A549 (cell line): Measurements from ENCODE around the gene TP53TG5. TPM values are rescaled to one million over a fixed set of nuclear protein-coding genes. Genes with fewer than 3 reads are reported as not detected.

Source experiments
- ATAC-seq, 2 experiments: fragments of 200-7000 bp in 1 of 2; fragments of >200 bp in 1 of 2; cut with Nextera tagmentation in 1 of 2; cut with Tn5 transposase in 1 of 2; 3 replicates each; pipeline versions ENCODE4 v1.8.0 to v1.9.1; 2018 to 2020; ENCODE audit warnings: mild to moderate bottlenecking in 1 of 2, moderate library complexity in 1 of 2
- CTCF ChIA-PET: fragments of 300-600 bp; sonication (Branson Sonifier 250); formaldehyde crosslinking; extraction: SDS; loops from one replicate; lab custom pipeline; 2021; ENCODE audit warnings: antibody characterized with exemption, inconsistent platforms; lab: Yijun Ruan, JAX
- POLR2A ChIA-PET: fragments of 350-600 bp; formaldehyde crosslinking; extraction: SDS; loops from one replicate; lab custom pipeline; 2021; ENCODE audit warnings: antibody characterized with exemption, inconsistent platforms; lab: Yijun Ruan, JAX
- DNase-seq, 2 experiments: peaks; one replicate each; pipeline versions ENCODE4 v3.0.0 to v3.0.0-alpha.2; 2011 to 2016; ENCODE audit warnings: low read depth in 1 of 2, low spot score in 1 of 2
- FAIRE-seq: peaks from 2 replicates; lab custom pipeline; 2011; peaks lifted over from hg19 to GRCh38; lab: Jason Lieb, UNC
- H3K27ac ChIP-seq, 2 experiments: fragments of >200 bp; sonication (Bioruptor Twin); formaldehyde crosslinking; 3 replicates each; pipeline ENCODE4 v1.5.1; 2016 to 2017
- H3K4me1 ChIP-seq: fragments of >200 bp; sonication (Bioruptor Twin); formaldehyde crosslinking; 3 replicates; pipeline ENCODE4 v1.6.1; 2016
- H3K4me2 ChIP-seq: fragments of >200 bp; sonication (Bioruptor Twin); formaldehyde crosslinking; 3 replicates; pipeline ENCODE4 v1.6.1; 2016
- H3K4me3 ChIP-seq: fragments of >200 bp; sonication (Bioruptor Twin); formaldehyde crosslinking; 3 replicates; pipeline ENCODE4 v1.5.1; 2016
- H3K9me3 ChIP-seq: fragments of >200 bp; sonication (Bioruptor Twin); formaldehyde crosslinking; 3 replicates; pipeline ENCODE4 v1.6.1; 2016
- CBX2 ChIP-seq: fragments of 200-600 bp; sonication (generic); IDR thresholded peaks from 2 replicates; pipeline ENCODE4 v1.6.1; 2016; ENCODE audit warnings: low read depth, mild to moderate bottlenecking, borderline replicate concordance
- CTCF ChIP-seq: fragments of >200 bp; sonication (Bioruptor Twin); formaldehyde crosslinking; IDR thresholded peaks from 3 replicates; pipeline ENCODE4 v1.5.1; 2016
- EP300 ChIP-seq, 2 experiments: fragments of >200 bp; sonication (Bioruptor Twin); formaldehyde crosslinking; IDR thresholded peaks; 2 replicates in 1 of 2; 3 replicates in 1 of 2; pipeline ENCODE4 v1.6.1; 2016 to 2017
- FOSB ChIP-seq: fragments of 250-450 bp; sonication (Bioruptor Pico); IDR thresholded peaks from 2 replicates; pipeline ENCODE4 v1.5.0; 2020; ENCODE audit warnings: mild to moderate bottlenecking, moderate library complexity
- GATA3 ChIP-seq: IDR thresholded peaks from 2 replicates; pipeline ENCODE4 v1.6.1; 2012; ENCODE audit warnings: borderline replicate concordance
- HES2 ChIP-seq: fragments of >200 bp; sonication (Bioruptor Twin); formaldehyde crosslinking; IDR thresholded peaks from 2 replicates; pipeline ENCODE4 v1.6.1; 2016
- JUNB ChIP-seq: fragments of >200 bp; sonication (Bioruptor Twin); formaldehyde crosslinking; IDR thresholded peaks from 2 replicates; pipeline ENCODE4 v1.6.1; 2016
- MAFK ChIP-seq: fragments of 450-650 bp; IDR thresholded peaks from 2 replicates; pipeline ENCODE4 v1.6.1; 2014; ENCODE audit not compliant: partially characterized antibody
- MYC ChIP-seq: IDR thresholded peaks from 2 replicates; pipeline ENCODE4 v1.6.1; 2012; ENCODE audit warnings: mild to moderate bottlenecking, inconsistent platforms, low read length, improper control_type of control experiment, borderline replicate concordance
- PHF8 ChIP-seq: fragments of 200-600 bp; sonication (generic); IDR thresholded peaks from 2 replicates; pipeline ENCODE4 v1.6.1; 2016; ENCODE audit warnings: low read depth, mild to moderate bottlenecking, antibody characterized with exemption, moderate library complexity, borderline replicate concordance
- POLR2A ChIP-seq: IDR thresholded peaks from 2 replicates; pipeline ENCODE4 v1.6.1; 2012; ENCODE audit warnings: mild to moderate bottlenecking, low read length
- RARB ChIP-seq: fragments of 250-450 bp; sonication (Bioruptor Pico); IDR thresholded peaks from 2 replicates; pipeline ENCODE4 v1.8.0; 2021; ENCODE audit warnings: mild to moderate bottlenecking, moderate library complexity
- REST ChIP-seq: fragments of 200-600 bp; sonication (generic); IDR thresholded peaks from 2 replicates; pipeline ENCODE4 v1.6.1; 2016; ENCODE audit warnings: antibody characterized with exemption, mild to moderate bottlenecking, moderate library complexity
- TFCP2L1 ChIP-seq: fragments of 250-450 bp; sonication (Bioruptor Pico); IDR thresholded peaks from 2 replicates; pipeline ENCODE4 v1.5.0; 2021; ENCODE audit warnings: mild to moderate bottlenecking
- TP53 ChIP-seq: fragments of 250-450 bp; sonication (Bioruptor Pico); IDR thresholded peaks from 2 replicates; pipeline ENCODE4 v1.5.0; 2021; ENCODE audit warnings: mild to moderate bottlenecking, moderate library complexity
- ZSCAN20 ChIP-seq: fragments of 250-450 bp; sonication (Bioruptor Pico); IDR thresholded peaks from 2 replicates; pipeline ENCODE4 v1.8.0; 2022; ENCODE audit warnings: mild to moderate bottlenecking, moderate library complexity
- WGBS: methylation state at CpG from one replicate; pipeline ENCODE4 v1.1.6; 2017; ENCODE audit errors: missing lambda C conversion rate; 5-methylcytosine and 5-hydroxymethylcytosine counted together
- polyA plus RNA-seq, 4 experiments: library from polyadenylated mRNA; depleted of rRNA in 3 of 4; stranded (reverse); fragments of >200 nt; fragmentation: RNase III in 1 of 4; extraction: RNeasy Plus Mini Kit Qiagen cat#74134 plus additional on column Dnase treatment in 1 of 4; gene quantifications; 2 replicates in 3 of 4; 3 replicates in 1 of 4; pipeline ENCODE4 v1.2.3, GENCODE V29; 2011 to 2017
- TF ChIP-seq, protein P1 (sequence below): IDR thresholded peaks from 2 replicates; pipeline ENCODE4 v1.6.1; 2012
- TF ChIP-seq, protein P2 (sequence below): IDR thresholded peaks from 2 replicates; pipeline ENCODE4 v1.6.1; 2012
- TF ChIP-seq, protein P3 (sequence below): fragments of >200 bp; sonication (Bioruptor Twin); formaldehyde crosslinking; IDR thresholded peaks from 3 replicates; pipeline ENCODE4 v1.6.1; 2016
- TF ChIP-seq, protein P4 (sequence below): fragments of 250-450 bp; sonication (Bioruptor Pico); IDR thresholded peaks from 2 replicates; pipeline ENCODE4 v1.5.0; 2021; ENCODE audit warnings: mild to moderate bottlenecking, moderate library complexity, borderline replicate concordance

The TP53TG5 gene
- polyA plus RNA-seq, 2 of the 4 experiments (the other 2 are of a cell fraction) = not detected

- TF ChIP-seq, protein P1, sequence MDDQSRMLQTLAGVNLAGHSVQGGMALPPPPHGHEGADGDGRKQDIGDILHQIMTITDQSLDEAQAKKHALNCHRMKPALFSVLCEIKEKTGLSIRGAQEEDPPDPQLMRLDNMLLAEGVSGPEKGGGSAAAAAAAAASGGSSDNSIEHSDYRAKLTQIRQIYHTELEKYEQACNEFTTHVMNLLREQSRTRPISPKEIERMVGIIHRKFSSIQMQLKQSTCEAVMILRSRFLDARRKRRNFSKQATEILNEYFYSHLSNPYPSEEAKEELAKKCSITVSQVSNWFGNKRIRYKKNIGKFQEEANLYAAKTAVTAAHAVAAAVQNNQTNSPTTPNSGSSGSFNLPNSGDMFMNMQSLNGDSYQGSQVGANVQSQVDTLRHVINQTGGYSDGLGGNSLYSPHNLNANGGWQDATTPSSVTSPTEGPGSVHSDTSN = no peak
- TF ChIP-seq, all 56 proteins: peak for 0
Measured at GRCh38 chr20:45339084-45339483, 39.0 kb downstream of the TP53TG5 start (continued).

DNA sequence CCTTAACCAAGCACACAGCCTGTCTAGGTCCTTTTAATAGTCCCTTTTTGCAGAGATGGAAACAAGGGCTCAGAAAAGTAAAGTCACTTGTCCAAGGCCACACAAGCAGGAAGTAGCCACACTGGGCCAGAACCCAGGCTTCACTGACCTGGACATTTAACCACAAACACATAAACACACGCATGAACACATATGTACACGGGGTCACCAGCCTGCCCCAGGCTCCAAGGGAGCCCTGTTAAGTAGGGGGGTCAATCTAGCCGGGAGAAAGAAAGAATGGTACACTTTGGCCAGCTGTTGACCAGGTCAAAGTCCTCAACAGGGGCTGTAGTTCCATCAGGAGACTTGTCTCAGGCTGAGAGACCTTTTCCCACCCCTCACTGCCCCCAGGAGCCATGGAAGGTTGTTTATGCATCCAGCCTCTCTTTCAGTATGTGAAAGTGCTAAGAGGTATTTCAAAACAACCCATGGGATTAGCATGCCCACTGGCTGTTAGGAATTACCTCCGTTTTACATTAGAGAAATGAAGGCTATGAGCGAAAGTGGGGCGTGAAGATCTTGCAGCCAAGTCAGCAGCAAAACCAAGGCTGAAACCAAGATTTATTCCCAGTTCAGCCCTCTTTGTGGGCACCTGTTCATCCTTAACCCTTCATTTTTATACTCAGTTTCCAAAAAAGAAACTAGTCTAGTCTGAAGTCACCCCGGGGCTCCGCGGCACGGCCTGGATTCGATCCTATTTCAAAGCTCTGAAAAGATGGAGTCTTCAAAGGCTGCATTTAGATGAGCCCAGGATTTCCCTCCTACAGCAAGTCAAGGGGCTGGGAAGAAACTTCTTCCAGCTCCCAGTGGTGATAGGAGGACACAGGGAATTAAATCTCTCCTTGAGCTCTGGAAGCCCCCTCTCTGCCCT, 39.7 kb downstream of the TP53TG5 start:
- H3K4me1 ChIP-seq = peaks cover 84% of the 10 kb centered on the region
- H3K4me3 ChIP-seq = no peak overlapping the region
- peak overlapping the region; percentile 80 for H3K4me2 ChIP-seq
- peak overlapping the region; percentile 84 to 96 for H3K27ac ChIP-seq
- TF ChIP-seq ZSCAN20 (no peak), MAFK (no peak), GATA3 (no peak), MYC (no peak), RARB (CRISPR knock-in tag) (no peak), TP53 (CRISPR knock-in tag) (no peak), CBX2 (no peak), CTCF (no peak), PHF8 (no peak), TFCP2L1 (no peak), HES2 (no peak), POLR2A (no peak)
- DNase-seq (no peak), ATAC-seq (no peak), FAIRE-seq (no peak)
- H3K9me3 ChIP-seq = no peaks in the 10 kb centered on the region
- WGBS = 84% methylated on average over 11 of the region's 11 CpGs
- ChIA-PET POLR2A (interaction anchor here (4.2 kb wide), 1 partner anchor 9 kb away, joined by 46 read pairs; the partner anchor contains the start of gene SDC4), CTCF (interaction anchor here (0.7 to 9.3 kb wide), 10 partner anchors 9 to 433 kb away, joined by 3 to 82 read pairs (median 6); partner anchors contain the start of gene SYS1)

DNA sequence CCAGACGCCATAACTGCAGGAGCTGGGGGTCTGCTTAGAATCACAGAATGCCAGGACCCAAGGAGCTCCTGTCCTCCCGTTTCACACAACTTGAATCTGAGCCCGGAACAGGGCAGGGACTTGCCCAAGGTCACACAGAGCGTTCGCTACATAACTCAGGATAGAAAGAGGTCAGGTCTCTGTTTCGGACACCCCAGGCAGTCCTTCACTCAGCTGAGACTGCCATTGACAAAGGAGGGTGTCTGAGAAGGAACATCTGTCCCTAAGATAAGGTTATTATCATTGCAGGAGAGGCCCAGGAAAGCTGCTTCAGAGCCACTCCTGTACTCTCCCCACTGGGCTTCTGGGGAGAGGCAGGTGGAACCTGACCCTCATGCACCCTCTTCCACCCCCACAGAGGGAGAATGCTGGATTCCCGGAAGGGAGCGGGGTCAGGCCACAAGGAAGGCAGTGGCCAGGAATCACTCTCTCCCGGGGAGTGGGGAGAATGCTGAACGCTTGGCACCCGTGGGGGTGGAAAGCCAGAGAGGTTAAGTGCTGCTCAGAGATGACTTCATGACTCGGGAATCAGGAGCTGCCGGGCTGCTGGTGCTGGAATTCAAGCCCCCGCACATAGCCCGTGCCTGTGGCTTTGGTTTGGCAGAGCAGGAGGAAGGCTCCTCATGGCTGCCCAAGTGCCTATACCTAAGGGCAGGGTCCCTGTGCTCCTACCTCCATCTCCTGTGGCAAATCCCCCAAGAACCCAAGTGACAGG, 40.6 kb downstream of the TP53TG5 start:
- peaks cover 75% of the 10 kb centered on the region for H3K4me1 ChIP-seq
- ATAC-seq (peak; percentile 41 to 63), DNase-seq (peak in 1 of 2 experiments; percentile 59), FAIRE-seq (no peak)
- peak overlapping the region; percentile 0; the same call in 1 of the 3 replicates for H3K4me3 ChIP-seq
- H3K4me2 ChIP-seq = peak overlapping the region; percentile 80
- 8% methylated on average over 15 of the region's 15 CpGs for WGBS
- ChIA-PET CTCF (interaction anchor here (1.0 to 9.3 kb wide), 16 partner anchors 9 to 686 kb away, joined by 3 to 82 read pairs (median 6); partner anchors contain the start of genes SDC4 and SYS1), POLR2A (interaction anchor here (1.0 to 4.2 kb wide), 4 partner anchors 10 to 36 kb away, joined by 3 to 46 read pairs (median 7); partner anchors contain the start of genes SDC4 and SYS1)
- H3K9me3 ChIP-seq = no peaks in the 10 kb centered on the region
- H3K27ac ChIP-seq = peak overlapping the region; percentile 84 to 96
- TF ChIP-seq, protein P2, sequence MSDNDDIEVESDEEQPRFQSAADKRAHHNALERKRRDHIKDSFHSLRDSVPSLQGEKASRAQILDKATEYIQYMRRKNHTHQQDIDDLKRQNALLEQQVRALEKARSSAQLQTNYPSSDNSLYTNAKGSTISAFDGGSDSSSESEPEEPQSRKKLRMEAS = peak; percentile 38; the same call in 1 of the 2 replicates
- TF ChIP-seq, protein P3, sequence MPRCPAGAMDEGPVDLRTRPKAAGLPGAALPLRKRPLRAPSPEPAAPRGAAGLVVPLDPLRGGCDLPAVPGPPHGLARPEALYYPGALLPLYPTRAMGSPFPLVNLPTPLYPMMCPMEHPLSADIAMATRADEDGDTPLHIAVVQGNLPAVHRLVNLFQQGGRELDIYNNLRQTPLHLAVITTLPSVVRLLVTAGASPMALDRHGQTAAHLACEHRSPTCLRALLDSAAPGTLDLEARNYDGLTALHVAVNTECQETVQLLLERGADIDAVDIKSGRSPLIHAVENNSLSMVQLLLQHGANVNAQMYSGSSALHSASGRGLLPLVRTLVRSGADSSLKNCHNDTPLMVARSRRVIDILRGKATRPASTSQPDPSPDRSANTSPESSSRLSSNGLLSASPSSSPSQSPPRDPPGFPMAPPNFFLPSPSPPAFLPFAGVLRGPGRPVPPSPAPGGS = 0 out of 3 replicates have a peak, but pooled peaks have one; percentile 41
- TF ChIP-seq FOSB = no peak
- 0 out of 2 replicates have a peak, but pooled peaks have one; percentile 18 for TF ChIP-seq JUNB
- no peak for TF ChIP-seq MYC
- TF ChIP-seq REST = peak; percentile 47
- TF ChIP-seq CBX2 = no peak
- TF ChIP-seq EP300 (IDR thresholded peaks at IDR 0.05) = 0 out of 5 replicates have a peak, but pooled peaks of 1 of the 2 experiments have one; percentile 21
- TF ChIP-seq, protein P4, sequence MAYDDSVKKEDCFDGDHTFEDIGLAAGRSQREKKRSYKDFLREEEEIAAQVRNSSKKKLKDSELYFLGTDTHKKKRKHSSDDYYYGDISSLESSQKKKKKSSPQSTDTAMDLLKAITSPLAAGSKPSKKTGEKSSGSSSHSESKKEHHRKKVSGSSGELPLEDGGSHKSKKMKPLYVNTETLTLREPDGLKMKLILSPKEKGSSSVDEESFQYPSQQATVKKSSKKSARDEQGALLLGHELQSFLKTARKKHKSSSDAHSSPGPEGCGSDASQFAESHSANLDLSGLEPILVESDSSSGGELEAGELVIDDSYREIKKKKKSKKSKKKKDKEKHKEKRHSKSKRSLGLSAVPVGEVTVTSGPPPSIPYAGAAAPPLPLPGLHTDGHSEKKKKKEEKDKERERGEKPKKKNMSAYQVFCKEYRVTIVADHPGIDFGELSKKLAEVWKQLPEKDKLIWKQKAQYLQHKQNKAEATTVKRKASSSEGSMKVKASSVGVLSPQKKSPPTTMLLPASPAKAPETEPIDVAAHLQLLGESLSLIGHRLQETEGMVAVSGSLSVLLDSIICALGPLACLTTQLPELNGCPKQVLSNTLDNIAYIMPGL (CRISPR knock-in tag) = no peak
